ENCODE results near the gene LYPD3. TPM values are rescaled to one million over a fixed set of nuclear protein-coding genes. Genes with fewer than 3 reads are reported as not detected.

Gene LYPD3
- total RNA-seq, 1 experiment from 2014 or later = 0.46 TPM

- BruUV-seq (replicated peaks) = no TSS peak
- POLR2A ChIA-PET = interaction anchor here (0.6 to 0.7 kb wide), 2 partner anchors 29 to 161 kb away, joined by 3 to 7 read pairs; no protein-coding TSS in a partner anchor
- in situ Hi-C loops (cut with HindIII; ENCODE audit: low pct_unique_long_range_greater_than_20kb, low sequenced_read_pairs) = no loop called here
Measured at GRCh38 chr19:43503501-43504425, 38.4 kb upstream of the LYPD3 start.

DNA sequence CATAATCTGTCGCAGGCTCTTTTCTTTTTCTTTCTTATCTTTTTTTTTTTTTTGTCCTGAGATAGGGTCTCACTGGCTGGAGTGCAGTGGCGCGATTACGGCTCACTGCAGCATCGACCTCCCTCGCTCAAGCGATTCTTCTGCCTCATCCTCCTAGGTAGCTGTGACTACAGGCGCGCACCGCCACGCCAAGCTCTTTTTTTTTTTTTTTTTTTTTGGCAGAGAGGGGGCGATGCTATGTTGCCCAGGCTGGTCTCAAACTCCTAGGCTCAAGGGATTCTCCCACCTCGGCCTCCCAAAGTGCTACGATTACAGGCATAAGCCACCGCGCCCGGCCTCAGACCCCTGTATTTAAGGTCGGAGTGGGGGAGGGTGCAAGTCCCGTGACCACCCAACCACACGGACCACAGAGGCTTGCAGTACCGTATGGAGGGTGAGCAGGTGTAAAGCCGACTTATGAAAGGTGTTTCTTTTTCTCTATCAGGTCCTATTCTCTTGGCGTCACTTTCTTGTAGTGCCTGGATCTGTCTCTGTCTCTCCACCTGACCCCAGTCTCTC is 37.1 kb upstream of the LYPD3 start:
- Histone ChIP-seq H3K4me1 (ENCODE audit: control insufficient read depth, insufficient read depth, low read length) (no peaks in the 10 kb centered on the region), H3K36me3 (ENCODE audit: control insufficient read depth, insufficient read depth, low read length) (no peaks in the 10 kb centered on the region), H3K27me3 (ENCODE audit: control insufficient read depth, insufficient read depth, low read length) (no peaks in the 10 kb centered on the region), H3K4me3 (ENCODE audit: low read depth in 2 of 2, low read length in 2 of 2) (no peak overlapping the region), H3K9me3 (ENCODE audit: control insufficient read depth, insufficient read depth, low read depth, low read length) (no peaks in the 10 kb centered on the region), H3K27ac (ENCODE audit: low read length) (no peak overlapping the region)
- no peak for DNase-seq (ENCODE audit: low read depth, low spot score)
- intact Hi-C loops (cut with micrococcal nuclease; ENCODE audit: unreplicated experiment) (no loop called here), in situ Hi-C loops (cut with HindIII; ENCODE audit: low pct_unique_long_range_greater_than_20kb, low sequenced_read_pairs) (no loop called here)
- no peak for ATAC-seq
- no TSS peak for BruUV-seq (replicated peaks)
- TF ChIP-seq TCF7L2 (IDR thresholded peaks at IDR 0.05; ENCODE audit: low read depth, low read length) (no peak), CTCF (IDR thresholded peaks at IDR 0.05) (no peak)
- ChIA-PET POLR2A (no interaction called here), CTCF (interaction anchor here (0.5 to 0.7 kb wide), 5 partner anchors 19 to 1086 kb away, joined by 3 to 5 read pairs (median 4); partner anchors contain the start of gene ZNF226)

More at GRCh38 chr19:43503501-43504425, 38.4 kb upstream of the LYPD3 start:
- intact Hi-C loops (cut with micrococcal nuclease; ENCODE audit: unreplicated experiment) = no loop called here
- H3K4me1 ChIP-seq (ENCODE audit: control insufficient read depth, insufficient read depth, low read length) = no peaks in the 10 kb centered on the region
- CTCF ChIA-PET = interaction anchor here (1.2 kb wide), 1 partner anchor 57 kb away, joined by 3 read pairs; no protein-coding TSS in a partner anchor
- DNase-seq (ENCODE audit: low read depth, low spot score) = peak; percentile 46
- no peaks in the 10 kb centered on the region for H3K36me3 ChIP-seq (ENCODE audit: control insufficient read depth, insufficient read depth, low read length)
- no peaks in the 10 kb centered on the region for H3K27me3 ChIP-seq (ENCODE audit: control insufficient read depth, insufficient read depth, low read length)
- TF ChIP-seq SIN3A (IDR thresholded peaks at IDR 0.05; ENCODE audit: borderline replicate concordance, insufficient read depth, low read depth, low read length) (no peak), TCF7L2 (IDR thresholded peaks at IDR 0.05; ENCODE audit: low read depth, low read length) (peak; percentile 63)
- H3K9me3 ChIP-seq (ENCODE audit: control insufficient read depth, insufficient read depth, low read depth, low read length) = no peaks in the 10 kb centered on the region
- peak overlapping the region; percentile 70 for H3K27ac ChIP-seq (ENCODE audit: low read length)
- peak overlapping the region; percentile 65 to 77 for H3K4me3 ChIP-seq (ENCODE audit: low read depth in 2 of 2, low read length in 2 of 2)
- ATAC-seq = peak; percentile 95

DNA sequence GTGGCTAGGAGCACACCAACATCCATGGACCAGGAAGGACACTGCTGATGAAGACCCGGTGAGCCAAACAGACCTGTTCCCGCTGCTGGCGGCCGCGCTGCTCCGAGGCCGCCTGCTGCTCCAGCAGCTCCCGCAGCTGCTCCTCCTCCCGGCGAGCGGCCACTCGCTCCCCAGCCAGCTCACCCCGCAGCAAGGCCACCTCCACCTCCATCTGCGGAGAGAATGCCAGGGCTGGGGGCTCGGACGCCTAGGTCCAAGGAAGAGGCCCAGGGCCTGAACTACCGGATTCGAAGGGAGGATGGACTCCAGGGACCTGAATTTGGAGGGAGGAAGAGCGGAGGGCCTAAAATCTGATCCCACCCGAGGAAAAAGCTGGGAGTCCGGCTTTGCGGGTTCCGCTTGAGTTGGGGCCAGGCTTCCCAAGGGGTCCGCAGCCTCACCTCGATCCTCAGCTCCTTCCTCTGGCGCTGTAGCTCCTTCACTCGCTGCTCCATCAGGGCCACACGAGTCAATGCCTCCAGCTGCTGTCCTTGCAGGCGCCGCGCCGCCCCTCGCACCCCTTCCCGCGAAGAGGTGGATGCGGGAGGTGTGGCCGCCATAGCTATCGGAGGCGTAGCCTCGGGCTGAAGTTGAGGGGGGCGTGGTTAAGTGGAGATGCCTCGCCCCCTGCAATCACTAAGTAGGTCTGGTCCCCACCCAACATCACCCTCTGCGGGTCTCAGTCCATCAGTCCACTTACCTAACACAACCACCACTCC is 36.4 kb upstream of the LYPD3 start:
- H3K27ac ChIP-seq (ENCODE audit: low read length) = no peak overlapping the region
- BruUV-seq (replicated peaks) = no TSS peak
- intact Hi-C loops (cut with micrococcal nuclease; ENCODE audit: unreplicated experiment) = no loop called here
- ChIA-PET POLR2A (no interaction called here), CTCF (interaction anchor here (0.5 to 0.7 kb wide), 5 partner anchors 18 to 1087 kb away, joined by 3 to 5 read pairs (median 4); partner anchors contain the start of gene ZNF226)
- in situ Hi-C loops (cut with HindIII; ENCODE audit: low pct_unique_long_range_greater_than_20kb, low sequenced_read_pairs) = no loop called here
- H3K4me3 ChIP-seq (ENCODE audit: low read depth in 2 of 2, low read length in 2 of 2) = no peak overlapping the region
- DNase-seq (ENCODE audit: low read depth, low spot score) (no peak), ATAC-seq (no peak)
- TF ChIP-seq CTCF (IDR thresholded peaks at IDR 0.05) = no peak
- no peak for TF ChIP-seq SIN3A (IDR thresholded peaks at IDR 0.05; ENCODE audit: borderline replicate concordance, insufficient read depth, low read depth, low read length)
- TF ChIP-seq POLR2AphosphoS5 (IDR thresholded peaks at IDR 0.05; ENCODE audit: low read depth, low read length) = no peak
- no peak for TF ChIP-seq TCF7L2 (IDR thresholded peaks at IDR 0.05; ENCODE audit: low read depth, low read length)
- no peak for TF ChIP-seq REST (IDR thresholded peaks at IDR 0.05; ENCODE audit: insufficient read depth in 1 of 2, low read depth in 2 of 2, low read length in 1 of 2)
- H3K27me3 ChIP-seq (ENCODE audit: control insufficient read depth, insufficient read depth, low read length) = no peaks in the 10 kb centered on the region
- no peaks in the 10 kb centered on the region for H3K36me3 ChIP-seq (ENCODE audit: control insufficient read depth, insufficient read depth, low read length)
- H3K9me3 ChIP-seq (ENCODE audit: control insufficient read depth, insufficient read depth, low read depth, low read length) = no peaks in the 10 kb centered on the region
- no peaks in the 10 kb centered on the region for H3K4me1 ChIP-seq (ENCODE audit: control insufficient read depth, insufficient read depth, low read length)

Data from Panc1 (cell line).